Activated naive CD4-positive, alpha-beta T cell treated with anti-CD3 and anti-CD28 coated beads, Interleukin-2, amount 10 ng/mL, durations not matched to agents 7 days and 5 days (primary cell): ENCODE measurements around the gene SPSB4.

Source experiments
- CTCF ChIA-PET: fragments of 350-600 bp; sonication (Branson Sonifier 250); formaldehyde crosslinking; loops from one replicate; lab custom pipeline; 2021; ENCODE audit warnings: antibody characterized with exemption; lab: Charles Lee
- DNase-seq: peaks from one replicate; pipeline ENCODE4 v3.0.0-alpha.2; 2020
- H3K27ac Mint-ChIP-seq: one replicate; pipeline ENCODE4 v1.8.0; 2021; ENCODE audit warnings: mild to moderate bottlenecking, moderate library complexity, mixed read lengths
- H3K27me3 Mint-ChIP-seq: one replicate; pipeline ENCODE4 v1.8.0; 2021; ENCODE audit warnings: mild to moderate bottlenecking, mixed read lengths
- H3K36me3 Mint-ChIP-seq: one replicate; pipeline ENCODE4 v1.8.0; 2021; ENCODE audit warnings: mixed read lengths
- H3K4me1 Mint-ChIP-seq: one replicate; pipeline ENCODE4 v1.8.0; 2021; ENCODE audit warnings: mixed read lengths
- H3K4me3 Mint-ChIP-seq: one replicate; pipeline ENCODE4 v1.8.0; 2021; ENCODE audit warnings: mild to moderate bottlenecking, moderate library complexity, mixed read lengths
- H3K9me3 Mint-ChIP-seq: one replicate; pipeline ENCODE4 v1.8.0; 2021; ENCODE audit warnings: mixed read lengths

SPSB4 gene

GRCh38 chr3:141058996-141059395 is 7.8 kb downstream of the SPSB4 start:
- Mint-ChIP-seq H3K9me3 (peaks cover 6% of the 10 kb centered on the region), H3K27ac (no peak overlapping the region), H3K4me3 (no peak overlapping the region), H3K4me1 (peaks cover 6% of the 10 kb centered on the region), H3K27me3 (peaks cover 46% of the 10 kb centered on the region), H3K36me3 (no peaks in the 10 kb centered on the region)
- CTCF ChIA-PET, result no interaction called here
- no peak for DNase-seq

- CTCF ChIA-PET, result no interaction called here
- no peak overlapping the region for H3K4me3 Mint-ChIP-seq
- H3K9me3 Mint-ChIP-seq, result peaks cover 9% of the 10 kb centered on the region
- H3K36me3 Mint-ChIP-seq, result no peaks in the 10 kb centered on the region
- no peak for DNase-seq
- peaks cover 10% of the 10 kb centered on the region for H3K4me1 Mint-ChIP-seq
- no peak overlapping the region for H3K27ac Mint-ChIP-seq
- peaks cover 49% of the 10 kb centered on the region for H3K27me3 Mint-ChIP-seq
Measured at GRCh38 chr3:141059816-141060215, 8.7 kb downstream of the SPSB4 start.

GRCh38 chr3:141060327-141060726 is 9.2 kb downstream of the SPSB4 start:
- no peaks in the 10 kb centered on the region for H3K36me3 Mint-ChIP-seq
- peaks cover 10% of the 10 kb centered on the region for H3K4me1 Mint-ChIP-seq
- H3K9me3 Mint-ChIP-seq, result peaks cover 9% of the 10 kb centered on the region
- CTCF ChIA-PET, result no interaction called here
- DNase-seq, result no peak
- no peak overlapping the region for H3K27ac Mint-ChIP-seq
- peaks cover 49% of the 10 kb centered on the region for H3K27me3 Mint-ChIP-seq
- H3K4me3 Mint-ChIP-seq, result no peak overlapping the region

GRCh38 chr3:141063831-141064230 is 12.7 kb downstream of the SPSB4 start:
- H3K36me3 Mint-ChIP-seq, result no peaks in the 10 kb centered on the region
- CTCF ChIA-PET, result no interaction called here
- no peak overlapping the region for H3K4me3 Mint-ChIP-seq
- peaks cover 10% of the 10 kb centered on the region for H3K4me1 Mint-ChIP-seq
- DNase-seq, result no peak
- H3K27ac Mint-ChIP-seq, result no peak overlapping the region
- H3K27me3 Mint-ChIP-seq, result peaks cover 33% of the 10 kb centered on the region
- peaks cover 9% of the 10 kb centered on the region for H3K9me3 Mint-ChIP-seq

- DNase-seq, result no peak
- CTCF ChIA-PET, result no interaction called here
- H3K4me3 Mint-ChIP-seq, result no peak overlapping the region
- H3K36me3 Mint-ChIP-seq, result no peaks in the 10 kb centered on the region
- no peak overlapping the region for H3K27ac Mint-ChIP-seq
- peaks cover 33% of the 10 kb centered on the region for H3K27me3 Mint-ChIP-seq
- H3K9me3 Mint-ChIP-seq, result peaks cover 6% of the 10 kb centered on the region
- H3K4me1 Mint-ChIP-seq, result peaks cover 10% of the 10 kb centered on the region
Measured at GRCh38 chr3:141064255-141064926, 13.2 kb downstream of the SPSB4 start.

GRCh38 chr3:141065258-141065657 is 14.1 kb downstream of the SPSB4 start:
- no peak for DNase-seq
- Mint-ChIP-seq H3K36me3 (no peaks in the 10 kb centered on the region), H3K27ac (no peak overlapping the region), H3K4me3 (no peak overlapping the region), H3K4me1 (peaks cover 10% of the 10 kb centered on the region), H3K27me3 (peaks cover 28% of the 10 kb centered on the region), H3K9me3 (peaks cover 6% of the 10 kb centered on the region)
- CTCF ChIA-PET, result no interaction called here

- Mint-ChIP-seq H3K27me3 (peaks cover 29% of the 10 kb centered on the region), H3K27ac (no peak overlapping the region), H3K36me3 (no peaks in the 10 kb centered on the region), H3K4me3 (no peak overlapping the region), H3K4me1 (peaks cover 10% of the 10 kb centered on the region), H3K9me3 (peaks cover 6% of the 10 kb centered on the region)
- no peak for DNase-seq
- CTCF ChIA-PET, result interaction anchor here (1.3 kb wide), 1 partner anchor 16 kb away, joined by 3 read pairs; no protein-coding TSS in a partner anchor
Measured at GRCh38 chr3:141065841-141066805, 15.0 kb downstream of the SPSB4 start.

- peaks cover 6% of the 10 kb centered on the region for H3K9me3 Mint-ChIP-seq
- H3K36me3 Mint-ChIP-seq, result no peaks in the 10 kb centered on the region
- H3K4me3 Mint-ChIP-seq, result no peak overlapping the region
- CTCF ChIA-PET, result interaction anchor here (1.3 kb wide), 1 partner anchor 17 kb away, joined by 3 read pairs; no protein-coding TSS in a partner anchor
- no peak overlapping the region for H3K27ac Mint-ChIP-seq
- no peak for DNase-seq
- H3K4me1 Mint-ChIP-seq, result peaks cover 10% of the 10 kb centered on the region
- H3K27me3 Mint-ChIP-seq, result peaks cover 22% of the 10 kb centered on the region
Measured at GRCh38 chr3:141067206-141067974, 16.2 kb downstream of the SPSB4 start.

- no peak overlapping the region for H3K27ac Mint-ChIP-seq
- CTCF ChIA-PET, result interaction anchor here (0.6 kb wide), 1 partner anchor 1132 kb away, joined by 3 read pairs; no protein-coding TSS in a partner anchor
- H3K4me1 Mint-ChIP-seq, result no peaks in the 10 kb centered on the region
- peaks cover 10% of the 10 kb centered on the region for H3K27me3 Mint-ChIP-seq
- H3K4me3 Mint-ChIP-seq, result no peak overlapping the region
- no peaks in the 10 kb centered on the region for H3K9me3 Mint-ChIP-seq
- DNase-seq, result no peak
- H3K36me3 Mint-ChIP-seq, result no peaks in the 10 kb centered on the region
Measured at GRCh38 chr3:141070229-141070628, 19.1 kb downstream of the SPSB4 start.

GRCh38 chr3:141070727-141071357 is 19.7 kb downstream of the SPSB4 start:
- Mint-ChIP-seq H3K4me1 (no peaks in the 10 kb centered on the region), H3K36me3 (no peaks in the 10 kb centered on the region), H3K4me3 (no peak overlapping the region), H3K9me3 (no peaks in the 10 kb centered on the region), H3K27me3 (peaks cover 8% of the 10 kb centered on the region), H3K27ac (no peak overlapping the region)
- no peak for DNase-seq
- CTCF ChIA-PET, result interaction anchor here (0.6 kb wide), 1 partner anchor 1133 kb away, joined by 3 read pairs; no protein-coding TSS in a partner anchor

- Mint-ChIP-seq H3K27me3 (peaks cover 15% of the 10 kb centered on the region), H3K27ac (no peak overlapping the region), H3K36me3 (no peaks in the 10 kb centered on the region), H3K4me1 (peaks cover 2% of the 10 kb centered on the region), H3K9me3 (no peaks in the 10 kb centered on the region), H3K4me3 (no peak overlapping the region)
- CTCF ChIA-PET, result no interaction called here
- DNase-seq, result no peak
Measured at GRCh38 chr3:141071681-141072260, 20.6 kb downstream of the SPSB4 start.

GRCh38 chr3:141072950-141073349 is 21.8 kb downstream of the SPSB4 start:
- Mint-ChIP-seq H3K9me3 (no peaks in the 10 kb centered on the region), H3K36me3 (no peaks in the 10 kb centered on the region), H3K4me3 (no peak overlapping the region), H3K4me1 (peaks cover 7% of the 10 kb centered on the region), H3K27ac (no peak overlapping the region), H3K27me3 (peaks cover 21% of the 10 kb centered on the region)
- no peak for DNase-seq
- CTCF ChIA-PET, result no interaction called here

GRCh38 chr3:141073580-141073979 is 22.4 kb downstream of the SPSB4 start:
- CTCF ChIA-PET, result no interaction called here
- H3K36me3 Mint-ChIP-seq, result no peaks in the 10 kb centered on the region
- no peak overlapping the region for H3K4me3 Mint-ChIP-seq
- H3K4me1 Mint-ChIP-seq, result peaks cover 7% of the 10 kb centered on the region
- H3K27ac Mint-ChIP-seq, result no peak overlapping the region
- peaks cover 27% of the 10 kb centered on the region for H3K27me3 Mint-ChIP-seq
- DNase-seq, result no peak
- no peaks in the 10 kb centered on the region for H3K9me3 Mint-ChIP-seq
